Pancreas (tissue), 10 donors: ENCODE data around the gene FAM180B. TPM values are rescaled to one million over a fixed set of nuclear protein-coding genes. Genes with fewer than 3 reads are reported as not detected.

Experiments
- ATAC-seq, 4 donors: fragments of 200-7000 bp; cut with Tn5 transposase; one replicate each; pipeline versions ENCODE4 v1.8.0 to v1.9.1; 2020; ENCODE audit warnings: mild to moderate bottlenecking in 4 of 4, moderate library complexity in 4 of 4
- DNase-seq, 6 donors: peaks; one replicate each; pipeline ENCODE4 v3.0.0-alpha.2; 2020
- FAIRE-seq: peaks from 2 replicates; lab custom pipeline; 2012; peaks lifted over from hg19 to GRCh38; lab: Jason Lieb, UNC
- H3K27ac ChIP-seq, 4 donors: fragments of 200-600 bp; sonication (generic); 1 replicate in 3 of 4; 2 replicates in 1 of 4; pipeline versions ENCODE4 v1.5.0 to v1.8.0; 2020
- H3K27me3 ChIP-seq, 4 donors: fragments of 200-600 bp; one replicate each; pipeline ENCODE4 v1.8.0; 2021
- H3K36me3 ChIP-seq, 3 donors: fragments of 200-600 bp; sonication (generic) in 1 of 3; one replicate each; pipeline versions ENCODE4 v1.5.0 to v1.8.0; 2020 to 2021
- H3K4me1 ChIP-seq, 3 donors: fragments of 200-600 bp; one replicate each; pipeline ENCODE4 v1.8.0; 2021
- H3K4me3 ChIP-seq, 4 donors: fragments of 200-600 bp; sonication (generic) in 2 of 4; one replicate each; pipeline versions ENCODE4 v1.5.0 to v1.8.0; 2020 to 2021
- H3K9me3 ChIP-seq, 4 donors: fragments of 200-600 bp; one replicate each; pipeline ENCODE4 v1.8.0; 2021
- CTCF ChIP-seq, 4 donors: fragments of 200-600 bp; sonication (generic) in 3 of 4; IDR thresholded peaks; one replicate each; pipeline versions ENCODE4 v1.5.0 to v1.8.0; 2021; ENCODE audit warnings: antibody characterized with exemption in 4 of 4
- WGBS, 2 donors: extraction: QIAGEN DNeasy Blood & Tissue Kit; methylation state at CpG; one replicate each; pipeline ENCODE4 v1.1.7; 2013; 5-methylcytosine and 5-hydroxymethylcytosine counted together
- intact Hi-C, 3 donors: fragments of 100-400 bp; cut with DNase I; formaldehyde crosslinking; loops; one replicate each; pipeline versions ENCODE4 v1.11.1 to v1.14.2; 2022
- polyA plus RNA-seq, 2 donors: library from polyadenylated mRNA; stranded (reverse); fragments of 200-250 nt; gene quantifications; one replicate each; pipeline ENCODE4 v1.2.3, GENCODE V29; 2013
- total RNA-seq, 6 donors: library from RNA; stranded (reverse); fragmentation: NEBNext Ultra II Directional in 4 of 6; extraction: Animal tissue kit (Norgen Biotek cat#: 25700) in 4 of 6; gene quantifications; one replicate each; pipeline versions ENCODE4 v1.2.1 to v1.2.4, GENCODE V29; 2021 to 2023
- donor health status: healthy with polysubstance abuse.
- donor health status: DM: no; HTN: no; CAD: no; lungs with moderate emphysema.
- donor health status: DM: no; HTN: no; CAD: no.
- donor health status: control.
- donor health status: control.
- donor health status: Bipolar disorder and iron deficiency.
- donor health status: DM: yes; HTN: yes; CAD: no.
- donor health status: DM: no; HTN: no; CAD: no.
- donor health status: DM: no; HTN: no; CAD: no.
- donor health status: DM: yes; HTN: yes; CAD: no.

FAM180B gene
- total and polyA plus RNA-seq, 8 donors = 0.17 TPM; not detected in 7

- WGBS, 2 donors = 42 to 47% methylated on average over 51 of the region's 51 CpGs
- FAIRE-seq (no peak), DNase-seq (no peak), ATAC-seq (peak in 1 of 4 donors; percentile 12)
- H3K27me3 ChIP-seq = no peaks in the 10 kb centered on the region
- H3K27ac ChIP-seq = no peak overlapping the region
- no peak overlapping the region for H3K4me3 ChIP-seq
- intact Hi-C loops = no loop called here
- TF ChIP-seq CTCF (IDR thresholded peaks at IDR 0.05) = no peak
- H3K9me3 ChIP-seq = no peaks in the 10 kb centered on the region
- no peaks in the 10 kb centered on the region for H3K4me1 ChIP-seq
- H3K36me3 ChIP-seq = no peaks in the 10 kb centered on the region
Measured at GRCh38 chr11:47589584-47589976, 3.1 kb downstream of the FAM180B start.

- H3K9me3 ChIP-seq = no peaks in the 10 kb centered on the region
- no peak for TF ChIP-seq CTCF (IDR thresholded peaks at IDR 0.05)
- no peaks in the 10 kb centered on the region for H3K36me3 ChIP-seq
- no peak overlapping the region for H3K27ac ChIP-seq
- WGBS, 2 donors = 34 to 35% methylated on average over 108 to 122 of the region's 122 CpGs
- H3K4me1 ChIP-seq = no peaks in the 10 kb centered on the region
- no peak overlapping the region for H3K4me3 ChIP-seq
- ATAC-seq = peak in 2 of 4 donors; percentile 10 to 19
- no peaks in the 10 kb centered on the region for H3K27me3 ChIP-seq
- intact Hi-C loops = no loop called here
- DNase-seq = no peak
- no peak for FAIRE-seq
Measured at GRCh38 chr11:47589977-47590861, 3.7 kb downstream of the FAM180B start.

- no peaks in the 10 kb centered on the region for H3K36me3 ChIP-seq
Measured at GRCh38 chr11:47591764-47592163, 5.3 kb downstream of the FAM180B start.

GRCh38 chr11:47592251-47592650 lies 5.8 kb downstream of the FAM180B start:
- intact Hi-C loops = no loop called here
- DNase-seq = no peak
- no peak overlapping the region for H3K4me3 ChIP-seq
- 70 to 84% methylated on average over 4 of the region's 4 CpGs for WGBS, 2 donors
- no peaks in the 10 kb centered on the region for H3K9me3 ChIP-seq
- no peak for ATAC-seq
- no peaks in the 10 kb centered on the region for H3K36me3 ChIP-seq
- no peaks in the 10 kb centered on the region for H3K4me1 ChIP-seq
- FAIRE-seq = no peak
- H3K27me3 ChIP-seq = no peaks in the 10 kb centered on the region
- H3K27ac ChIP-seq = no peak overlapping the region
- no peak for TF ChIP-seq CTCF (IDR thresholded peaks at IDR 0.05)

More at GRCh38 chr11:47591764-47592163, 5.3 kb downstream of the FAM180B start:
- no peaks in the 10 kb centered on the region for H3K27me3 ChIP-seq
- DNase-seq = no peak
- no peaks in the 10 kb centered on the region for H3K4me1 ChIP-seq
- H3K9me3 ChIP-seq = no peaks in the 10 kb centered on the region
- TF ChIP-seq CTCF (IDR thresholded peaks at IDR 0.05) = no peak
- no peak overlapping the region for H3K27ac ChIP-seq
- ATAC-seq = no peak
- intact Hi-C loops = no loop called here
- no peak overlapping the region for H3K4me3 ChIP-seq
- 63 to 69% methylated on average over 7 of the region's 7 CpGs for WGBS, 2 donors
- FAIRE-seq = no peak

- DNase-seq (no peak), ATAC-seq (no peak), FAIRE-seq (no peak)
- no peaks in the 10 kb centered on the region for H3K36me3 ChIP-seq
- intact Hi-C loops = no loop called here
- no peak overlapping the region for H3K27ac ChIP-seq
- no peaks in the 10 kb centered on the region for H3K4me1 ChIP-seq
- no peak overlapping the region for H3K4me3 ChIP-seq
- H3K27me3 ChIP-seq = no peaks in the 10 kb centered on the region
- WGBS, 2 donors = 55 to 59% methylated on average over 2 of the region's 2 CpGs
- no peak for TF ChIP-seq CTCF (IDR thresholded peaks at IDR 0.05)
- H3K9me3 ChIP-seq = no peaks in the 10 kb centered on the region
Measured at GRCh38 chr11:47592970-47593369, 6.5 kb downstream of the FAM180B start.
